Astrocyte of the spinal cord (primary cell): ENCODE data around the gene MSI2.

Source experiments
- DNase-seq: peaks from one replicate; pipeline ENCODE4 v3.0.0; 2011; ENCODE audit warnings: low read depth, low spot score
- H3K4me3 ChIP-seq: 2 replicates; pipeline ENCODE4 v1.5.1; 2011; ENCODE audit warnings: low read depth, mild to moderate bottlenecking, low read length, moderate library complexity
- CTCF ChIP-seq: IDR thresholded peaks from 2 replicates; pipeline ENCODE4 v1.5.1; 2012; ENCODE audit warnings: low read depth, mild to moderate bottlenecking, low read length, inconsistent platforms
- in situ Hi-C: cut with HindIII; loops from 2 replicates; pipeline ENCODE4 v1.10.0; 2017; ENCODE audit warnings: low sequenced_read_pairs

Gene MSI2

DNA sequence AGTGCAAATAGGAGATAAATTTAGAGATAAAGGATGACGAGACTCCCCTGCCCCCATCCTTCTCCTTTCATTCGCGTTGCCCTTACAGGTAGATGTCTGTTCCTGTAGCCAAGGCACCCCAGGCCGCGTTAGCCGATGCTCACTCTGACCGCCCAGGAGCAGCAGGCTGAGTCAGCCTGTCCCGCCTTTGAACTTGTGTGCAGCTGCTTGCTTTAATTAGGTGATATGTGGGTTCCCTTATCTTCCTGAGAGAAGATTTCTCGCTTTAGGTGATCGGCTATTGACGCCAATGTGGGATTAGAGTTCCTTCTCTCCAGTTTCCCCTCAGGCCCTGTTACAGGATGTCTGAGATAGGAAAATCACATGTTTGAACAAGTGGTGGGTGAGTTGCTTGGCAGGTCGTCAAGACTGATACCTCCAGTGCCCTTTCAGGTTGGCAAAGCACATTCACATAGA is 119.5 kb downstream of the MSI2 start:
- in situ Hi-C loops: no loop called here
- no peak for DNase-seq
- H3K4me3 ChIP-seq: no peak overlapping the region
- TF ChIP-seq CTCF: no peak

GRCh38 chr17:57377094-57377493 is 120.8 kb downstream of the MSI2 start:
- in situ Hi-C loops: no loop called here
- TF ChIP-seq CTCF: no peak
- no peak for DNase-seq
- H3K4me3 ChIP-seq: no peak overlapping the region

GRCh38 chr17:57379237-57379894 is 123.0 kb downstream of the MSI2 start:
- TF ChIP-seq CTCF: no peak
- in situ Hi-C loops: no loop called here
- H3K4me3 ChIP-seq: no peak overlapping the region
- DNase-seq: peak; percentile 27

DNA sequence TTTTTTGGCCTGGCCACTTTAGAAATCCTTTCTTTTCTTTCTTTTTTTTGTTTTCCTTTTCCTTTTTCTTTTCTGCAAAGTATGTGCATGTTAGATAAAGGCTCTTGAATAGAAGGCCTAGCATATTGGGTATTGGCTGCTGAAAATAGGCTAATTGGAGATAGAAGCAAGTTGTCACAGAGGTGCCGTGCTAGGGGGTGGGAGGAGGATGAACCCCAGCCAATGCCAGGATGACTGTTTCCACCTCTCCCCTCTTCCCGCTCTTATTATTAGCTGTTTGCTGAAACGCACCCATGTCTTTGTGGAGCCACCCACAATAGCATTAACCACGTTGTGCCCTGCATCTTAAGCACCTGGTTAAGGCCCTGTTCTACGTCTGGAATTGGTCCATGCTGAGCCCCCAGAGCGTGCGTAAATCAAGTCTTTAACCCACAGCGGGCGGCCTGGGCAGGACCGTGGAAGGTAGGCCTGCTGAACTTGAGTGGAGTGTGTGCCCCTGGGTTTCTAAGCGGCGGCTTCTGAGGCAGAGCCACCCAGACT is 123.6 kb downstream of the MSI2 start:
- DNase-seq: no peak
- TF ChIP-seq CTCF: no peak
- in situ Hi-C loops: no loop called here
- no peak overlapping the region for H3K4me3 ChIP-seq

DNA sequence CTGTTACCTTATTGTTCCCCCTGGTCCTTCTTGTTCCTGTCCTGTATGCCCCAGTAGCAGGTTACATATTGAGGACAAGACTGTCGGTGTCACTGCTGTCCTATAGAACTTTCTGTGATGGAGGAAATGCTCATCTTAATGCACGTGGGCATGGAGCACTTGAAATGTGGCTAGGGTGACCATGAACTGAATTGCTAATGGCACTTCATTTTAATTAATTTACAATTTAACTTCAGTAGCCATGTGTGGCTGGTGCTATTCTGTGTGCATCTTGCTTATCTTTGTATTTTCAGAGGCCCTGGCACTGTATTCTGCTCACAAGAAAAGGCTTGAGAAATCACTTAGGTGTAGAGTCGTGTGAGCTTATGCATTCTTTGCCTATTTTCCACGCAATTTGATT is 125.2 kb downstream of the MSI2 start:
- H3K4me3 ChIP-seq: no peak overlapping the region
- in situ Hi-C loops: no loop called here
- no peak for TF ChIP-seq CTCF
- DNase-seq: no peak

GRCh38 chr17:57384219-57384618 is 127.9 kb downstream of the MSI2 start:
- no peak overlapping the region for H3K4me3 ChIP-seq
- no peak for DNase-seq
- no peak for TF ChIP-seq CTCF
- in situ Hi-C loops: no loop called here

DNA sequence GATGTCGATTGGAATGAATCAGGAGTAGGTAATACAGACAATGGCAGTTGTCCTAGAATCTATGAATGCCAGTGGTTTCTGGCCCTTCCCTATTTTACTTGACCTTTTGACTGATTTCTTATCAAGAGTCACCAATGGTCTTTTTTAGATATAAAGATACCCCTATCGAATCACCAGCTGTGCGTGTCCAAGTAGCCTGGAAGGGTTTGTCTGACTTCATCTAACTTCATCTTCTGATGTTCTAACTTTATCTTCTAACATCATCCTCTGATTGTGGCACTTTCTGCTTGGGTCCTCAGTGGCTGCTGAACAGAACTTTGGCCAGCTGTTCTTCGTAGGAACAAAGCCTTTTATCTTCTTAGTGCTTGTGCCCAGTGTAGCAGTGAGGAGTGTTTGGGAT is 129.7 kb downstream of the MSI2 start:
- no peak for TF ChIP-seq CTCF
- in situ Hi-C loops: no loop called here
- no peak for DNase-seq
- no peak overlapping the region for H3K4me3 ChIP-seq
